OCI-LY7 (cell line): ENCODE measurements around the gene HECW1.

Experiments used
- CTCF ChIP-seq: fragments of 200-600 bp; sonication (generic); conservative IDR thresholded peaks from 2 replicates; pipeline ENCODE4 v1.5.1; 2014; ENCODE audit warnings: mild to moderate bottlenecking, antibody characterized with exemption, low read length, moderate library complexity, mixed read lengths
- EZH2phosphoT487 ChIP-seq: fragments of 200-600 bp; sonication (generic); IDR thresholded peaks from 2 replicates; pipeline ENCODE4 v1.6.1; 2018; ENCODE audit warnings: low read depth, borderline replicate concordance, mild to moderate bottlenecking, mixed run types, antibody characterized with exemption, low read length, moderate library complexity, mixed read lengths

- TF ChIP-seq CTCF, result no peak
- no peak for TF ChIP-seq EZH2phosphoT487
Measured at GRCh38 chr7:43508461-43508860, 396.0 kb downstream of the HECW1 start.
